NCI-H187 treated with DMSO at 0.1 percent for 48 hours (cell line): ENCODE results near the gene LRP1B.

Source experiments
- DNase-seq: peaks from one replicate; lab custom pipeline; 2025; lab: John Stamatoyannopoulos, UW

LRP1B gene

DNA sequence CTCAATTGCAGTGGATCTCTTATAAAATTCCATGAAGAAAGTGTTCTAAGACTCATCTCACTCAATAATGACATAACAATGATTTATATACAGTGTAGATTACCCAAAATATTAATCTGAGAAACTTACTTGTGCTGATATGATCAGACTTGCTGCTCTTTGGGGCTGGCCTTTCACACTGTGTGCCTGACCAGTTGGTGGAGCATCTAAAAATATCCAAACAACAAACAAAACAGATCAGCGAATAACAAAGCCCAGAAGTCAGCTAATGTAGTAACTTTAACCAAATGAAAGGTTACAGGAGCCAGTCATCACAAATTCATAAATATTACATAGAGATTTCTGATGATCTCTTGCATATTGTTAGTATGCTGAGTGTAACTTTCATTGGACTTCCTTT, 1883.9 kb downstream of the LRP1B start:
- DNase-seq, result no peak

DNA sequence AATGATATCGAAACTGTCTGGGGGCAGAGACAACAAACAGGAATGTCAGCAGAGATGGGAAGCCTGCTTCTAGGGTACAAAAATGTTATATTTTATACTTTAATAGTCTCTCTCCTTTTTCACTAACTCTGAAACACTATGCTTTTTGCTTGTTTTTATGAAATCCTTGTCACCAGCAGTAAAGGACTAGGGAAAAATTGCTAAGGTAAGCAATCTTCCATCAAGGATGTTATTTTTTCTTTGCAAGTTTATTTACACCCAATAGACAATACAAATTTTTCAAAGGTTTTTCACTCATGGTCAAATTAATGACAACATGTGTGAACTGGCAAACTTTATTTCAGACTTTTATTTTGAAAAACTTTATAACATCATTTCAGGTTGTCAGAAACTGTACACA, 1884.8 kb downstream of the LRP1B start:
- no peak for DNase-seq

DNA sequence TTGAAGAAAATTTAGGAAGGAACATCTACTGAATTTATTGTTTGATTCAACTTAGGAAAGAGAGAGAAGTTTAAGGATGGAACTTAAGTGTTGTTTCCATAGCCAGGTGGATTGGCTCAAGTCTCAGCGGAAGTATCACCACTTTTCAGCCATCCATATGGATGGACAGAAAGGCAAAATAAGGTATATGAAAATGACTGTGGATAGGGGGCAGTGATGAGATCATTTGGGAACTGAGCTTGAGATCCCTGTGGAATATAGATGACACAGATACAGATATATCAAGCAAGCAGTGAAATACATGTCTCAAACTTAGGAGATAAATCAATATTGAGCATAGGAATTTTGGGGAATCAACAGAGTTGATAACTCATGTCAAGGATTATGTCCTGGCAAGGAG, 1887.9 kb downstream of the LRP1B start:
- no peak for DNase-seq

DNA sequence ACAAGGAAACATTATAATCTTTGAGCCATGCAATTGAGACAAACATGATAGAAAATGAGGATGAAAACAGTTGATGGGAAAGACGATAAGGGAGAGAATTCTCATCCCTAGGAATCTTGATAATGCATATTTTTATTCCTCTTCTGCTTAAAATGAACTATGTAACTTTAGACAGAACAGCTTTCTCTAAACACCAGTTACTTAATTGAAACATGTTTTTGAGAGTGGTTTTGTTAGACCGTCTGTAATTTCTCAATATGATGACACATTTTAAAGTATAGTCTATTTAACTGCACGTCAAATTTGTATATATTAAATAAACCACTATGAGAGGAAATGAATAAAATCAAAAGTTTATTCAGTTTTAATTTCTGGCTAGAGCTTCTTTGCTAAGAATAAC, 1896.7 kb downstream of the LRP1B start:
- no peak for DNase-seq

DNA sequence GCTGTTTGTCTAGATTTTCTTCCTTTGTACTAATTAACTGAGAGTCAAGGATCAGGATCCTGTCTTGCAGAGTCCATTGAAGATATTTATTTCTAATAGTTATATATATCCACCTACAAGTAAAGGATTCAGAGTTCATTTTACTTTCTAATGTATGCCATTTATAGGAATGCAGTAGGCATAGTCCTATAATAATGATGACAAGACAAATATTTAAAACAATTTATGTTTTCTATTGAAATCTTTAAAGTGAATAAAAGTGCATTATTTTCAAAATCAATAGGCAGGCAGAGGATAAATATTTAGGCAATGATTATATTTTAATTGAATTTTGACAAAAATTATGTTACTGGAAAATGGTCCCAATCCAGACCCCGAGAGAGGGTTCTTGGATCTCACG, 1919.9 kb downstream of the LRP1B start:
- DNase-seq, result no peak

DNA sequence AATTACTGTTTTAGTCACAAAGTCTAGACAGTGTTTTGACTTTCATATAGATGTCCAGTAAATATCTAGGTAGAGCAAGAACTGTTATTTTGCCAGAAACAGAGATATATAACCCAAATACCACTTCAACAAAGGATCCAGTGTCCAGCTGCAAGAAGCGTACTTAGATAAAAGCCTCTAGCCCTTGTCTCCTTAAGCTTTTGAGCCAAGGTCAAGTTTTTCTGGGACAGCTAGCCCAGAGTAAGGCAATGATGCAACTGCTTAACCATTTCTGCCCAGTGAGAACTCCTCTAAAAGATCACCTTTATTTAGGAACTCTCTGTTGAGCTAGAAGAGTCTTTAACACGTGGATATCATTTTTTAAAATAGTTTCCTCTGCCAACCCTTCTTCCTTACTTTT, 1925.7 kb downstream of the LRP1B start:
- DNase-seq, result no peak

DNA sequence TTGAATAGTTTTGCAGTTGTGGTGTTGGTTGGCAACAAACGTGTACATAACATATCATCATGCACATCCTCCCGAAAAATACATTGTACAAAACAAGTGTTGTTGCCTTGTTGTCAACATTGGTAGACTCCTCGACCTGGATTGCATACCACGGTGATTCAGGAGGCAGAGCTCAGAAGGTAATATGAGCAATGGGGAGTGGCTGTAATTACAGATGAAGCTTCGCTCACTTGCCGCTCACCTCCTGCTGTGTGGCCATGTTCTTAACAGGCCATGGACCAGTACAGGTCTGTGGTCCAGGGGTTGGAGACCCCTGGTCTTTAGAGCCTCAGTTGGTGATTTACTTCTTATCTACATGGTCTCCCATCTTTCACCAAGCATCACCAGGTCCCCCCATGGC, 1927.5 kb downstream of the LRP1B start:
- DNase-seq, result no peak

DNA sequence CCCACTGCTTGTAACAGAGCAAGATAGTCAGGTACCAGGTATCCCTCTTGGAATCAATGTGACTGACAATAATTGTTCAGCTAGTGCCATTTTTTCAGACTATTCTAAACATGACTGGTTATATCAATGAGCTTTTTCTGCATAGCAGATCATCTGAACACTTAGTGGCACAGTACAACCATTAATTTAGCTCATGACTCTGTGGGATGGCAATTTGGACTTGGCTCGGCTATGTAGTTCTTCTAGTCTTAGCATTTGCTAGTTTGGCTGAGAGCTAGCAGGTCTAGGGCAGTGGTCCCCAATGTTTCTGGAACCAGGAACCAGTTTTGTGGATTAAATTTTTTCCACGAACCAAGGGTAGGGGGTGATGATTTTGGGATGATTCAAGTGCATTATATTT, 1929.2 kb downstream of the LRP1B start:
- DNase-seq, result no peak

DNA sequence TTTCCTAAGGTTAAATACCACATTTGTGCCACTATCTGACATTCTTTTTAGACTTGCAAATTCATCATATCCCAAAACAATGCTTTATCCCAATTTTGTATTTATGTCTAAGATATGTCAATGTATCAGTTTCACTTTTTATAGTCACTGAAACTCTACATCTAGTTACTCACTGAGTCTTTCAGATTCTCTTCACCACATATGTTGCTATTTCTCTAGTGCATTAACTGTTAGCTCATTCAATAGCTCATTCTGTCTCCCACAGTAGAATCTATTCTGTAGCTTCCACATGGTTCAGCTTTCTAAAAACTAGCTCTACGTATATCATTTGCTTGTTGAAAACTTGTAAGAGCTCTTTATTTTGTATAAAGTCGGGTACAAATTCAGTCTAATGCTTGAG, 1930.1 kb downstream of the LRP1B start:
- DNase-seq, result no peak

DNA sequence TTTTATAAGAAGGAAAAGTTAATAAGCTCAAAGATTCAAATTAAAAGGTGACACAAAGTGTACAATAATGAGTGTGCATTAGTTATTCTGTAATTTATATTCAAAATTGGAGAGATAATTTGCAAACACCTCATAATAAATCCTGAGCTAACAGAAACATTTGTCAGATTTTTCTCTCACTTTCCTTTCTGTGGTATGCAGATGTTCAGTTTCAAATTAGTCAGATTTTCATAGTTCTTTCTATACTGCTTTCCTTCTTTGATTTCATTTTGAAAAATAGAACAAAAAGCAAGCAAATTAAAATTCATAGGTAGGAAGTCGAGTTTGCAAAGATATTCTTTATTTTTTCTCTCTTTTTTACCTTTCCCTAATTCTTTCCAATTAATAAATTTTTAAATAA, 1930.5 kb downstream of the LRP1B start:
- DNase-seq, result no peak

DNA sequence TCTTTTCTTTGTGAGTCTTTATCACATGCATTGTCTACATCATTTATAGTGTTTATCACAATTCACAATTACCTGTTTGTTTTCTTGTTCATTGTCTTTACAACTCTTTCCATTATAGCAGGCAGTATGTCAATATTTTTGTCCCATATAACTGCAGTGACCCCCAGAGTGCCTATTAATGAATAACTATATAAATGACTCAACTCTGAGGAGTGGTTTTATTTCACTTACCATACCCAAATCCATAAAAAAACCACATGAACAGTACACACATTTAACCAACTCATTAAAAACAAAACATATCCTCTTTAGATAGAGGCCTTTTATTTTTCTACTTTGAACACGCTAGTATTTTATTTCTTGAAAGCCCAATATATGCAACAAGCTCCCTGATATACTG, 1931.5 kb downstream of the LRP1B start:
- no peak for DNase-seq

DNA sequence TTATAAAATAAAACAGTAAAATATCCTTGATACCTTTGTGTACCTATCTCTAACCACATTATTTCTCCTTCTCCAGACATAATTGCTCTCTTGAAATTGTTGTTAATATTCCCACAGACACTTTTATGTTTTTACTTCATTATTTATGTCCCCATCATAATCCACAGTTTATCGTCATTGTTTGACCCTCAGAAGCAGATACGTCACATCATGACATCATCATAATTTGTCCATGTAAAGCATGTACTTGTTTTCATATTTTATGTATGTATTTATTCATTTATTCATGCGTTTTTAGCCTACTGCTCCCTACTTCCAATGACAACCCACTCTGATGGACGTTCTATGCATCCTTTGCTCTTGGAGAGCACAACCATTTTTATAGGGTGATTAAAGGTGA, 1943.7 kb downstream of the LRP1B start:
- no peak for DNase-seq

DNA sequence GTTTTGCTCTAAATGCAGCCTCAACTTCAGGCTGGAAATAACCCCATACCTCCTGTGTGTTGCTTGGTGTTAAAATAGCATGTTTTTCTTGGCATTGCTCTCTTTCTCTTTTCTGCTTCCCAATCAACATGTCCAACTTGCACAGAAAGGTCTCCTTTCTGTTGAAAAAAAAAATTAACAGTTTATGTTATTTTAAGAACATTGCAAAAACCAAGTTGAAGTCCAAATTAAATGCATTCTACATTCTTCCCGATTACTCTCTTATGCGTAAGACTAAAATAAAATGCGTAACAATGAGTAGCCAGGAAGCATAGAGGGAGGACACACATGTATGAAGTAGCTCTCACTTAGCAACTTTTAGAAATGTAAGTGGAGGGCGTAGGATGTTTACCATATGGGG, 1944.5 kb downstream of the LRP1B start:
- DNase-seq, result no peak

DNA sequence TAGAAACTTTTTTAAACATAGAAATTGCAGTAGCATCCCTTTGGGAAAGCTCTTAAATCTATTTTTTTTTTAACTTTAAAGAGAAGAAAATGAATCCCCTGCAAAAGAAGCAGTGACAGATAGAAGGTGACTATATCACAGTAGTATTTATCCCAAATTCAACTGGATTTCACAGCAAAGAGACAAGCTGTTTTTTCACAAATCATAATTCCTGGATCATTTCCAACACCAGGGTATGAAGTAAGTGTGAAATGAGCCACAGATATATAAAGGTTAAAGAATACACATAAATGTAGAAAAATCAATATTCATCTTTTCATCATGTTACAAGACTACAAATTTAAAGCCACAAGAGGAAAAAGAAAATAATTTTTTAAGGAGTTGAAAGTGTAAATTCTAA, 1945.7 kb downstream of the LRP1B start:
- no peak for DNase-seq

DNA sequence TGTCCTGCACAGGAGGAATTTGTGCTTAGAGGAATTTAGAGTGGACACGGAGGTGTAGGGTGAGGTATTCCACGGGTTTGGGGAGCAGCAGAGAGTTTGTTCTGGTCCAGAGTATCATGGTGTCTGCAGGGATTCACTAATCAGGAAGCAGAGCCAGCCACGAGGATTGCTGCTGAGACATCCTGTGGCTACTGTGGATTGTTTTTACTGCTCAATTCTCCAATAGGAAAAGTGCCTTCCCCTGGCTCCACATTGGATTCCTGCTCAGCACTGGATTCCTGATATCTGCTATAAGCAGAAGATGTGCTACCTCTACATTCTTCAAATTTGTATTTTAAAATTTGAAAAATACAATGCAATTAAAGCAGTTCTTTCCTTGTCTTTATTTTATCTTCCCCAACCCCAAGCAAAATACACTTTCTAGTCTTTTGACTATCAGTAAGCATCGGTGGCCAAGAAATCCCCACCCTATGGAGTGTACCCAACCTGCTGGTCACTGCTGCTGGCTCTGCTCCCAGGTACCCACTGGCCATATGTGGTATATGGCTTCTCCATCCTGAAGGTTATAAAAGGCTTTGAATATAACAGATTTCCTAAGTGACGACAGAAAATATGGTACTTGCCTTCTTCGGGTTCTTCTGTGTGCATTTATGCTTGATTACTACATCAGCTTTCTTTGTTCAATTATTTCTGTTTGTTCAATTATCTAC, 1947.6 kb downstream of the LRP1B start:
- DNase-seq, result no peak
